Loucy (cell line): ENCODE results near the gene GEMIN7.

Source experiments
- H2AFZ ChIP-seq: fragments of 200-600 bp; sonication (generic); 2 replicates; pipeline ENCODE4 v1.6.0; 2016; ENCODE audit warnings: antibody characterized with exemption, mild to moderate bottlenecking, low read length, moderate library complexity
- H3F3A ChIP-seq: fragments of 200-600 bp; 2 replicates; pipeline ENCODE4 v1.6.0; 2016; ENCODE audit warnings: antibody characterized with exemption, low read depth, mild to moderate bottlenecking
- H3K27me3 ChIP-seq: fragments of 200-600 bp; sonication (generic); 2 replicates; pipeline ENCODE4 v1.6.1; 2014; ENCODE audit warnings: low read length, mild to moderate bottlenecking; ENCODE audit not compliant: insufficient read depth, poor library complexity, severe bottlenecking
- H3K36me3 ChIP-seq: fragments of 200-600 bp; sonication (generic); 2 replicates; pipeline ENCODE4 v1.6.1; 2016; ENCODE audit warnings: low read length; ENCODE audit not compliant: insufficient read depth
- H3K4me1 ChIP-seq: fragments of 200-600 bp; sonication (generic); 2 replicates; pipeline ENCODE4 v1.5.1; 2014; ENCODE audit warnings: low read length, mild to moderate bottlenecking; ENCODE audit not compliant: insufficient read depth, poor library complexity, severe bottlenecking
- H3K4me2 ChIP-seq: fragments of 200-600 bp; sonication (generic); 2 replicates; pipeline ENCODE4 v1.6.0; 2014; ENCODE audit warnings: antibody characterized with exemption, low read length, low read depth, mild to moderate bottlenecking; ENCODE audit not compliant: poor library complexity, severe bottlenecking
- H3K4me3 ChIP-seq: fragments of 200-600 bp; sonication (generic); 2 replicates; pipeline ENCODE4 v1.5.1; 2014; ENCODE audit warnings: low read length, mild to moderate bottlenecking, mixed read lengths; ENCODE audit not compliant: poor library complexity, severe bottlenecking
- H3K79me2 ChIP-seq: fragments of 200-600 bp; sonication (generic); 2 replicates; pipeline ENCODE4 v1.6.1; 2014; ENCODE audit warnings: low read length; ENCODE audit not compliant: insufficient read depth
- H3K9ac ChIP-seq: fragments of 200-600 bp; sonication (generic); 2 replicates; pipeline ENCODE4 v1.6.0; 2014; ENCODE audit warnings: mild to moderate bottlenecking, low read depth, low read length, moderate library complexity; ENCODE audit not compliant: poor library complexity, severe bottlenecking
- H3K9me2 ChIP-seq: fragments of 200-600 bp; sonication (generic); replicated peaks from 2 replicates; pipeline ENCODE4 v1.6.1; 2016; ENCODE audit warnings: low read depth, low read length, mixed read lengths
- H3K9me3 ChIP-seq: fragments of 200-600 bp; sonication (generic); 2 replicates; pipeline ENCODE4 v1.6.1; 2014; ENCODE audit warnings: mild to moderate bottlenecking, antibody characterized with exemption, low read length, low read depth; ENCODE audit not compliant: insufficient read depth
- H4K20me1 ChIP-seq: fragments of 200-600 bp; sonication (generic); 2 replicates; pipeline ENCODE4 v1.6.0; 2014; ENCODE audit warnings: antibody characterized with exemption, low read length, mild to moderate bottlenecking; ENCODE audit not compliant: insufficient read depth, poor library complexity, severe bottlenecking
- EZH2phosphoT487 ChIP-seq: fragments of 200-600 bp; IDR thresholded peaks from 2 replicates; pipeline ENCODE4 v1.6.1; 2018; ENCODE audit warnings: antibody characterized with exemption, mild to moderate bottlenecking, moderate library complexity, borderline replicate concordance
- TF ChIP-seq, protein P1 (sequence below): fragments of 200-600 bp; sonication (generic); conservative IDR thresholded peaks from 2 replicates; pipeline ENCODE4 v1.5.1; 2014; ENCODE audit warnings: mild to moderate bottlenecking, antibody characterized with exemption, low read length

The GEMIN7 gene

DNA sequence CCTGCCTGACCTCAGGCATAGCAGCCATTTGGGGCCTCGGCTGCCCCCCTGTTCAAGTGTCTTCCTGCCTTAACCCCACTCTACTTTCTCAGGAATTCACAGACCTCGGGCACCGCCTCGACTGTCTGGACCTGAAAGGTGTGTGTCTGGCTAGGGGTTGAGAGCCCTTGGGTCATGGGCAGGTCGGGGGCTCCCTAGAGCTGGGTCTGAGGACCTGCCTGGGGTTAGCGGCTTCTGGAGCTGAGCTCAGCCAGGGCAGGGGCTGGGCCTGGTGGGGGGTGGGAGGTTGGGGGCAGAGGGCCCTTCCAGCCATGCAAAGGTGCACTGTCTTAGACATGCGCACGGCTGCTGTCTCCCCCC is 61.1 kb downstream of the GEMIN7 start:
- Histone ChIP-seq H3K4me1 (no peaks in the 10 kb centered on the region), H3K4me3 (no peak overlapping the region)

DNA sequence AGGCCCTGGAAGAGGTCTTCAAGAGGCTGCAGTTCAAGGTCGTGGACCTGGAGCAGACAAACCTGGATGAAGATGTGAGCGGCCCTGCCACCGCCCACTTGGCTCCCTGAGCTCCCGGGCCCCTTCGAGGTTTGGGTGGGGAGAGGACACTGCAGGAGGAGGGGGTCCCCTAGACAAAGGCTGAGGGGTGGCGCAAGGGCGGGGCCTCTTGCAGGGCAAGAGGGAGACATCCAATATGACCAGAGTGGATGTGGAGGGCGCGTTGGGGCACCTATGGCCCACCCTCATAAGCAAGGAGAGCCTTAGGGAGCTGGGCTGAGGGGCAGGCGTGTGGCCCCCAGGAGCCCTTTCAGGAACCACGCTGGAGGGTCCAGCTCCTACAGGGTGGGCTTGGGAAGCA is 61.5 kb downstream of the GEMIN7 start:
- Histone ChIP-seq H3K36me3 (peaks cover 36% of the 10 kb centered on the region; the same call in 1 of the 2 replicates), H3K79me2 (peaks cover 5% of the 10 kb centered on the region; the same call in 1 of the 2 replicates), H2AFZ (no peak overlapping the region), H3K9me2 (no peaks in the 10 kb centered on the region), H3K9me3 (no peaks in the 10 kb centered on the region), H4K20me1 (no peaks in the 10 kb centered on the region), H3K9ac (no peak overlapping the region), H3K27me3 (no peaks in the 10 kb centered on the region), H3K4me1 (no peaks in the 10 kb centered on the region), H3F3A (no peaks in the 10 kb centered on the region), H3K4me3 (no peak overlapping the region), H3K4me2 (no peak overlapping the region)
- TF ChIP-seq, protein P1, sequence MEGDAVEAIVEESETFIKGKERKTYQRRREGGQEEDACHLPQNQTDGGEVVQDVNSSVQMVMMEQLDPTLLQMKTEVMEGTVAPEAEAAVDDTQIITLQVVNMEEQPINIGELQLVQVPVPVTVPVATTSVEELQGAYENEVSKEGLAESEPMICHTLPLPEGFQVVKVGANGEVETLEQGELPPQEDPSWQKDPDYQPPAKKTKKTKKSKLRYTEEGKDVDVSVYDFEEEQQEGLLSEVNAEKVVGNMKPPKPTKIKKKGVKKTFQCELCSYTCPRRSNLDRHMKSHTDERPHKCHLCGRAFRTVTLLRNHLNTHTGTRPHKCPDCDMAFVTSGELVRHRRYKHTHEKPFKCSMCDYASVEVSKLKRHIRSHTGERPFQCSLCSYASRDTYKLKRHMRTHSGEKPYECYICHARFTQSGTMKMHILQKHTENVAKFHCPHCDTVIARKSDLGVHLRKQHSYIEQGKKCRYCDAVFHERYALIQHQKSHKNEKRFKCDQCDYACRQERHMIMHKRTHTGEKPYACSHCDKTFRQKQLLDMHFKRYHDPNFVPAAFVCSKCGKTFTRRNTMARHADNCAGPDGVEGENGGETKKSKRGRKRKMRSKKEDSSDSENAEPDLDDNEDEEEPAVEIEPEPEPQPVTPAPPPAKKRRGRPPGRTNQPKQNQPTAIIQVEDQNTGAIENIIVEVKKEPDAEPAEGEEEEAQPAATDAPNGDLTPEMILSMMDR = no peak
- no peak for TF ChIP-seq EZH2phosphoT487

More for the DNA sequence above, 61.1 kb downstream of the GEMIN7 start:
- no peak for TF ChIP-seq EZH2phosphoT487
- TF ChIP-seq, protein P1 = no peak
- Histone ChIP-seq H3K36me3 (peaks cover 36% of the 10 kb centered on the region; the same call in 1 of the 2 replicates), H3K9ac (no peak overlapping the region), H3K79me2 (peaks cover 5% of the 10 kb centered on the region; the same call in 1 of the 2 replicates), H4K20me1 (no peaks in the 10 kb centered on the region), H3F3A (no peaks in the 10 kb centered on the region), H3K4me2 (no peak overlapping the region), H3K9me2 (no peaks in the 10 kb centered on the region), H3K9me3 (no peaks in the 10 kb centered on the region), H3K27me3 (no peaks in the 10 kb centered on the region), H2AFZ (no peak overlapping the region)
